LHCN-M2 (cell line): Measurements from ENCODE around the gene SLC25A12. TPM values are rescaled to one million over a fixed set of nuclear protein-coding genes. Genes with fewer than 3 reads are reported as not detected.

Experiments used
- total RNA-seq: library from RNA; depleted of rRNA; stranded (reverse); fragments of >200 nt; gene quantifications from 2 replicates; pipeline ENCODE4 v1.2.3, GENCODE V29; 2014; rRNA removed

SLC25A12 gene
- total RNA-seq, 1 experiment from 2014 or later = 20.0 TPM

Other genes starting within 250 kb of the SLC25A12 start
- 178 and 196 TPM in 2 replicates for gene DYNC1I2, start 206.8 kb downstream of the SLC25A12 start, total RNA-seq
- 76.8 and 87.5 TPM in 2 replicates for gene HAT1, start 28.2 kb upstream of the SLC25A12 start, total RNA-seq
- 6.9 and 8.2 TPM in 2 replicates for gene METAP1D, start 105.7 kb upstream of the SLC25A12 start, total RNA-seq
- gene DLX1, start 191.3 kb upstream of the SLC25A12 start, total RNA-seq = 4.6 and 5.6 TPM in 2 replicates
- 0.32 and 0.75 TPM in 2 replicates for gene DLX2, start 208.7 kb upstream of the SLC25A12 start, total RNA-seq